Effector memory CD4-positive, alpha-beta T cell (primary cell): ENCODE results near the gene AK1.
A peak's percentile ranks its signal among the peaks of the same experiment; 100 is the strongest.

Experiments
- DNase-seq, 3 donors: peaks; one replicate each; pipeline ENCODE4 v3.0.0-alpha.2; 2020
- H3K27ac ChIP-seq: 2 replicates; pipeline ENCODE4 v1.7.0; 2013; ENCODE audit warnings: mild to moderate bottlenecking, low read length, moderate library complexity; ENCODE audit not compliant: insufficient read depth, poor library complexity, severe bottlenecking
- H3K27me3 ChIP-seq: replicated peaks from 2 replicates; pipeline ENCODE4 v1.7.0; 2013; ENCODE audit warnings: mild to moderate bottlenecking, low read length; ENCODE audit not compliant: insufficient read depth, control insufficient read depth, poor library complexity, severe bottlenecking
- H3K36me3 ChIP-seq: 2 replicates; pipeline ENCODE4 v1.7.0; 2013; ENCODE audit warnings: mild to moderate bottlenecking, low read length, moderate library complexity; ENCODE audit not compliant: control insufficient read depth, insufficient read depth
- H3K4me1 ChIP-seq: 2 replicates; pipeline ENCODE4 v1.7.0; 2013; ENCODE audit warnings: low read length, mild to moderate bottlenecking; ENCODE audit not compliant: control insufficient read depth, insufficient read depth, poor library complexity, severe bottlenecking
- H3K4me3 ChIP-seq: 2 replicates; pipeline ENCODE4 v1.7.0; 2013; ENCODE audit warnings: low read length, low read depth, mild to moderate bottlenecking; ENCODE audit not compliant: insufficient read depth, poor library complexity, severe bottlenecking
- H3K9me3 ChIP-seq: 2 replicates; pipeline ENCODE4 v1.7.0; 2013; ENCODE audit warnings: mild to moderate bottlenecking, low read length, moderate library complexity; ENCODE audit not compliant: control insufficient read depth

Gene AK1

GRCh38 chr9:127860260-127860659 is 17.2 kb downstream of the AK1 start:
- DNase-seq: no peak
- Histone ChIP-seq H3K4me1 (peaks cover 33% of the 10 kb centered on the region), H3K36me3 (no peaks in the 10 kb centered on the region), H3K4me3 (no peak overlapping the region), H3K27ac (no peak overlapping the region), H3K9me3 (no peaks in the 10 kb centered on the region), H3K27me3 (no peaks in the 10 kb centered on the region)

GRCh38 chr9:127858041-127858512 is 19.4 kb downstream of the AK1 start:
- Histone ChIP-seq H3K27me3 (no peaks in the 10 kb centered on the region), H3K36me3 (no peaks in the 10 kb centered on the region), H3K4me1 (peaks cover 41% of the 10 kb centered on the region), H3K9me3 (no peaks in the 10 kb centered on the region), H3K4me3 (no peak overlapping the region), H3K27ac (no peak overlapping the region)
- no peak for DNase-seq

GRCh38 chr9:127857278-127857677 is 20.2 kb downstream of the AK1 start:
- Histone ChIP-seq H3K27ac (no peak overlapping the region), H3K4me1 (peaks cover 35% of the 10 kb centered on the region), H3K27me3 (no peaks in the 10 kb centered on the region), H3K36me3 (no peaks in the 10 kb centered on the region), H3K4me3 (no peak overlapping the region), H3K9me3 (no peaks in the 10 kb centered on the region)
- DNase-seq: no peak

- H3K9me3 ChIP-seq: no peaks in the 10 kb centered on the region
- no peak overlapping the region for H3K27ac ChIP-seq
- H3K36me3 ChIP-seq: no peaks in the 10 kb centered on the region
- DNase-seq: no peak
- no peaks in the 10 kb centered on the region for H3K27me3 ChIP-seq
- no peak overlapping the region for H3K4me3 ChIP-seq
- peaks cover 29% of the 10 kb centered on the region for H3K4me1 ChIP-seq
These were observed 20.8 kb downstream of the AK1 start for GRCh38 chr9:127856729-127857116.

GRCh38 chr9:127856094-127856728 is 21.3 kb downstream of the AK1 start:
- H3K27ac ChIP-seq: no peak overlapping the region
- no peaks in the 10 kb centered on the region for H3K9me3 ChIP-seq
- H3K4me1 ChIP-seq: peaks cover 24% of the 10 kb centered on the region
- H3K4me3 ChIP-seq: no peak overlapping the region
- no peaks in the 10 kb centered on the region for H3K27me3 ChIP-seq
- no peak for DNase-seq
- no peaks in the 10 kb centered on the region for H3K36me3 ChIP-seq

GRCh38 chr9:127855522-127855921 is 22.0 kb downstream of the AK1 start:
- DNase-seq: no peak
- H3K4me1 ChIP-seq: peaks cover 18% of the 10 kb centered on the region
- H3K27me3 ChIP-seq: no peaks in the 10 kb centered on the region
- no peaks in the 10 kb centered on the region for H3K9me3 ChIP-seq
- no peak overlapping the region for H3K4me3 ChIP-seq
- no peaks in the 10 kb centered on the region for H3K36me3 ChIP-seq
- H3K27ac ChIP-seq: no peak overlapping the region

GRCh38 chr9:127854960-127855359 is 22.5 kb downstream of the AK1 start:
- Histone ChIP-seq H3K27ac (no peak overlapping the region), H3K4me1 (peaks cover 18% of the 10 kb centered on the region), H3K27me3 (no peaks in the 10 kb centered on the region), H3K9me3 (no peaks in the 10 kb centered on the region), H3K36me3 (no peaks in the 10 kb centered on the region), H3K4me3 (peak overlapping the region; percentile 29)
- no peak for DNase-seq

- H3K4me3 ChIP-seq: peak within 1 kb of the TSS; percentile 46
- H3K27me3 ChIP-seq: no peaks in the 10 kb centered on the region
- H3K4me1 ChIP-seq: peaks cover 18% of the 10 kb centered on the region
- H3K27ac ChIP-seq: peak within 1 kb of the TSS; percentile 39
- H3K36me3 ChIP-seq: no peaks in the 10 kb centered on the region
- no peak for DNase-seq
- H3K9me3 ChIP-seq: peaks cover 3% of the 10 kb centered on the region
These were observed 23.2 kb downstream of the AK1 start, which contains the start of gene ENG for GRCh38 chr9:127854184-127854806. Gene ENG, minus strand, starts transcription at chr9:127854658. Its CDS starts 303 bp downstream, at chr9:127854355.

- peaks cover 18% of the 10 kb centered on the region for H3K4me1 ChIP-seq
- no peak for DNase-seq
These were observed 23.9 kb downstream of the AK1 start for GRCh38 chr9:127853312-127854183.

GRCh38 chr9:127852829-127853228 is 24.6 kb downstream of the AK1 start:
- peaks cover 4% of the 10 kb centered on the region for H3K9me3 ChIP-seq
- no peak overlapping the region for H3K27ac ChIP-seq
- H3K4me3 ChIP-seq: no peak overlapping the region
- H3K36me3 ChIP-seq: no peaks in the 10 kb centered on the region
- H3K4me1 ChIP-seq: peaks cover 18% of the 10 kb centered on the region
- H3K27me3 ChIP-seq: no peaks in the 10 kb centered on the region
- DNase-seq: no peak

More at GRCh38 chr9:127853312-127854183, 23.9 kb downstream of the AK1 start:
- Histone ChIP-seq H3K4me3 (peak overlapping the region; percentile 46), H3K27ac (peak overlapping the region; percentile 39), H3K27me3 (no peaks in the 10 kb centered on the region), H3K36me3 (no peaks in the 10 kb centered on the region), H3K9me3 (peaks cover 4% of the 10 kb centered on the region)
